GM21737 (cell line): Measurements from ENCODE around the gene ASB6.

Experiments
- ATAC-seq: cut with Tn5 transposase; IDR thresholded peaks from one replicate; pipeline ENCODE4 v1.9.1; 2021; ENCODE audit warnings: mild to moderate bottlenecking, moderate library complexity; ENCODE audit not compliant: unreplicated experiment

ASB6 gene

GRCh38 chr9:129587487-129588262 lies 54.3 kb downstream of the ASB6 start:
- no peak for ATAC-seq

- no peak for ATAC-seq
These were observed 55.3 kb downstream of the ASB6 start for GRCh38 chr9:129586685-129587084.

GRCh38 chr9:129586245-129586644 lies 55.7 kb downstream of the ASB6 start:
- ATAC-seq, result no peak

- no peak for ATAC-seq
These were observed 56.6 kb downstream of the ASB6 start for GRCh38 chr9:129585352-129585751.
